Smooth muscle cell of the umbilical artery (primary cell): ENCODE measurements around the gene ITPKB. TPM values are rescaled to one million over a fixed set of nuclear protein-coding genes. Genes with fewer than 3 reads are reported as not detected.

Source experiments
- total RNA-seq: library from RNA; depleted of rRNA; stranded (reverse); fragments of >200 nt; gene quantifications from 2 replicates; pipeline ENCODE4 v1.2.3, GENCODE V29; 2014

Gene ITPKB
- 2.7 and 3.2 TPM in 2 replicates for total RNA-seq

GRCh38 chr1:226738995-226739695 is at the start of gene ITPKB:
TSS of gene ITPKB (minus strand) at chr1:226739282. CDS start at chr1:226737458, 1,824 bp downstream.

Other genes starting within 250 kb of the ITPKB start
- not detected in 2 replicates for gene STUM, start 190.5 kb downstream of the ITPKB start, total RNA-seq
- 15.1 and 20.5 TPM in 2 replicates for gene PSEN2, start 131.3 kb upstream of the ITPKB start, total RNA-seq
- gene COQ8A, start 201.0 kb upstream of the ITPKB start, total RNA-seq, result 4.1 and 4.2 TPM in 2 replicates